K562 (cell line): Measurements from ENCODE around the gene FCRLA. TPM values are rescaled to one million over a fixed set of nuclear protein-coding genes. Genes with fewer than 3 reads are reported as not detected.

ENCODE experiments used
- BRF1 ChIP-seq: IDR thresholded peaks from 3 replicates; pipeline ENCODE4 v1.6.1; 2011; ENCODE audit warnings: borderline replicate concordance, mild to moderate bottlenecking; ENCODE audit not compliant: insufficient read length; ENCODE audit errors: extremely low read depth
- CHD1 ChIP-seq: fragments of 200-600 bp; sonication (generic); IDR thresholded peaks from one replicate; pipeline ENCODE4 v1.6.1; 2012; ENCODE audit warnings: mild to moderate bottlenecking, moderate library complexity, low read length, inconsistent platforms
- HDAC3 ChIP-seq: fragments of 450-650 bp; IDR thresholded peaks from 2 replicates; pipeline ENCODE4 v1.6.1; 2018; ENCODE audit warnings: borderline replicate concordance, mild to moderate bottlenecking, moderate library complexity; ENCODE audit not compliant: partially characterized antibody
- NCOR1 ChIP-seq: fragments of 450-650 bp; IDR thresholded peaks from 2 replicates; pipeline ENCODE4 v1.6.1; 2016; ENCODE audit warnings: mild to moderate bottlenecking, moderate library complexity
- NONO ChIP-seq, 2 experiments: fragments of 200-400 bp in 1 of 2; fragments of 450-650 bp in 1 of 2; formaldehyde crosslinking in 1 of 2; IDR thresholded peaks; 2 replicates each; pipeline ENCODE4 v1.6.1; 2017; ENCODE audit warnings: low read depth in 2 of 2, mild to moderate bottlenecking in 2 of 2, moderate library complexity in 2 of 2, low read length in 1 of 2
- POLR3A ChIP-seq: IDR thresholded peaks from 2 replicates; pipeline ENCODE4 v1.6.1; 2011; ENCODE audit warnings: borderline replicate concordance, mild to moderate bottlenecking, moderate library complexity; ENCODE audit not compliant: insufficient read length, insufficient read depth; ENCODE audit errors: extremely low read depth
- RFX5 ChIP-seq: IDR thresholded peaks from 2 replicates; pipeline ENCODE4 v1.6.1; 2011; ENCODE audit warnings: low read depth, mild to moderate bottlenecking, improper control_type of control experiment, low read length
- RFX7 ChIP-seq: fragments of 250-450 bp; sonication (Bioruptor Pico); IDR thresholded peaks from 2 replicates; pipeline ENCODE4 v1.5.1; 2021; ENCODE audit warnings: mild to moderate bottlenecking
- SMAD4 ChIP-seq: fragments of 250-450 bp; sonication (Bioruptor Pico); conservative IDR thresholded peaks from 2 replicates; pipeline ENCODE4 v1.8.0; 2021; ENCODE audit warnings: inconsistent platforms, mild to moderate bottlenecking, moderate library complexity
- SUPT5H ChIP-seq: fragments of 450-650 bp; IDR thresholded peaks from 2 replicates; pipeline ENCODE4 v1.6.1; 2016
- TAF15 ChIP-seq: fragments of 200-400 bp; formaldehyde crosslinking; IDR thresholded peaks from 2 replicates; pipeline ENCODE4 v1.6.1; 2017; ENCODE audit warnings: mild to moderate bottlenecking, low read depth, low read length, moderate library complexity
- TGIF2 ChIP-seq: sonication (generic); formaldehyde crosslinking; IDR thresholded peaks from 2 replicates; pipeline ENCODE4 v1.8.1; 2022; ENCODE audit warnings: mild to moderate bottlenecking, missing genetic modification reagents, moderate library complexity
- ZNF507 ChIP-seq: conservative IDR thresholded peaks from 2 replicates; pipeline ENCODE4 v1.6.1; 2017; ENCODE audit warnings: missing genetic modification characterization, missing compliant biosample characterization
- ZNF764 ChIP-seq: fragments of 250-450 bp; sonication (Bioruptor Pico); IDR thresholded peaks from 2 replicates; pipeline ENCODE4 v1.4.0; 2020; ENCODE audit warnings: low read depth, mild to moderate bottlenecking, moderate library complexity
- polyA plus RNA-seq, 8 experiments: library from polyadenylated mRNA; depleted of rRNA in 4 of 8; stranded (reverse) in 5 of 8; unstranded in 3 of 8; fragments of >200 nt; fragmentation: Nextera tagmentation in 2 of 8; fragmentation: Illumina TruSeq in 1 of 8; extraction: Ambion mirVana in 2 of 8; extraction: Trizol in 1 of 8; gene quantifications; 2 replicates each; pipeline versions ENCODE4 v1.2.1 to v1.2.3, GENCODE V29; 2011 to 2014; ENCODE audit warnings: inconsistent platforms in 1 of 8, missing spikeins in 1 of 8
- total RNA-seq, 7 experiments: library from RNA; depleted of rRNA in 6 of 7; stranded (reverse); fragments of >200 nt in 6 of 7; fragmentation: Illumina TruSeq in 2 of 7; extraction: Trizol in 2 of 7; gene quantifications; 2 replicates each; pipeline versions ENCODE4 v1.2.1 to v1.2.3, GENCODE V29; 2011 to 2021; ENCODE audit warnings: low replicate concordance in 1 of 7
- TF ChIP-seq, protein P1 (sequence below): fragments of 250-450 bp; sonication (Bioruptor Pico); IDR thresholded peaks from 2 replicates; pipeline ENCODE4 v1.8.0; 2021; ENCODE audit warnings: moderate library complexity, mild to moderate bottlenecking, inconsistent platforms
- TF ChIP-seq, protein P2 (sequence below), 2 experiments: IDR thresholded peaks in 1 of 2; conservative IDR thresholded peaks in 1 of 2; 2 replicates each; pipeline ENCODE4 v1.6.1; 2016; ENCODE audit warnings: low read depth in 2 of 2, mild to moderate bottlenecking in 1 of 2, missing compliant biosample characterization in 1 of 2, missing genetic modification characterization in 1 of 2, moderate library complexity in 1 of 2
- TF ChIP-seq, protein P3 (sequence below), 3 experiments: fragments of 200-800 bp in 1 of 3; fragments of 250-450 bp in 1 of 3; fragments of 450-650 bp in 1 of 3; sonication (Bioruptor Pico) in 1 of 3; sonication (Bioruptor generic) in 1 of 3; formaldehyde crosslinking in 1 of 3; IDR thresholded peaks; 2 replicates each; pipeline versions ENCODE4 v1.6.1 to v1.8.0; 2016 to 2022; ENCODE audit warnings: mild to moderate bottlenecking in 2 of 3, missing genetic modification characterization in 2 of 3, missing compliant biosample characterization in 1 of 3, moderate library complexity in 1 of 3
- TF ChIP-seq, protein P4 (sequence below): fragments of 450-650 bp; IDR thresholded peaks from 2 replicates; pipeline ENCODE4 v1.7.0; 2016; ENCODE audit warnings: borderline replicate concordance

Gene FCRLA
- total and polyA plus RNA-seq, 9 of the 15 experiments (the other 6 are each of a cell fraction or from before 2014, with no cell fraction given) = 0.09 to 0.84 (median 0.44) TPM

GRCh38 chr1:161720422-161720821 is 13.4 kb downstream of the FCRLA start (continued):
- TF ChIP-seq, protein P1, sequence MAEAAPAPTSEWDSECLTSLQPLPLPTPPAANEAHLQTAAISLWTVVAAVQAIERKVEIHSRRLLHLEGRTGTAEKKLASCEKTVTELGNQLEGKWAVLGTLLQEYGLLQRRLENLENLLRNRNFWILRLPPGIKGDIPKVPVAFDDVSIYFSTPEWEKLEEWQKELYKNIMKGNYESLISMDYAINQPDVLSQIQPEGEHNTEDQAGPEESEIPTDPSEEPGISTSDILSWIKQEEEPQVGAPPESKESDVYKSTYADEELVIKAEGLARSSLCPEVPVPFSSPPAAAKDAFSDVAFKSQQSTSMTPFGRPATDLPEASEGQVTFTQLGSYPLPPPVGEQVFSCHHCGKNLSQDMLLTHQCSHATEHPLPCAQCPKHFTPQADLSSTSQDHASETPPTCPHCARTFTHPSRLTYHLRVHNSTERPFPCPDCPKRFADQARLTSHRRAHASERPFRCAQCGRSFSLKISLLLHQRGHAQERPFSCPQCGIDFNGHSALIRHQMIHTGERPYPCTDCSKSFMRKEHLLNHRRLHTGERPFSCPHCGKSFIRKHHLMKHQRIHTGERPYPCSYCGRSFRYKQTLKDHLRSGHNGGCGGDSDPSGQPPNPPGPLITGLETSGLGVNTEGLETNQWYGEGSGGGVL (CRISPR knock-in tag) = no peak
- TF ChIP-seq, protein P2, sequence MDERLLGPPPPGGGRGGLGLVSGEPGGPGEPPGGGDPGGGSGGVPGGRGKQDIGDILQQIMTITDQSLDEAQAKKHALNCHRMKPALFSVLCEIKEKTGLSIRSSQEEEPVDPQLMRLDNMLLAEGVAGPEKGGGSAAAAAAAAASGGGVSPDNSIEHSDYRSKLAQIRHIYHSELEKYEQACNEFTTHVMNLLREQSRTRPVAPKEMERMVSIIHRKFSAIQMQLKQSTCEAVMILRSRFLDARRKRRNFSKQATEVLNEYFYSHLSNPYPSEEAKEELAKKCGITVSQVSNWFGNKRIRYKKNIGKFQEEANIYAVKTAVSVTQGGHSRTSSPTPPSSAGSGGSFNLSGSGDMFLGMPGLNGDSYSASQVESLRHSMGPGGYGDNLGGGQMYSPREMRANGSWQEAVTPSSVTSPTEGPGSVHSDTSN (CRISPR knock-in tag; IDR thresholded peaks at IDR 0.05; ENCODE audit: low read depth) = no peak
- TF ChIP-seq, protein P2 (tag; conservative IDR thresholded peaks at IDR 0.05; ENCODE audit: low read depth) = peak; percentile 56; the same call in 1 of the 2 replicates
- TF ChIP-seq, protein P3, sequence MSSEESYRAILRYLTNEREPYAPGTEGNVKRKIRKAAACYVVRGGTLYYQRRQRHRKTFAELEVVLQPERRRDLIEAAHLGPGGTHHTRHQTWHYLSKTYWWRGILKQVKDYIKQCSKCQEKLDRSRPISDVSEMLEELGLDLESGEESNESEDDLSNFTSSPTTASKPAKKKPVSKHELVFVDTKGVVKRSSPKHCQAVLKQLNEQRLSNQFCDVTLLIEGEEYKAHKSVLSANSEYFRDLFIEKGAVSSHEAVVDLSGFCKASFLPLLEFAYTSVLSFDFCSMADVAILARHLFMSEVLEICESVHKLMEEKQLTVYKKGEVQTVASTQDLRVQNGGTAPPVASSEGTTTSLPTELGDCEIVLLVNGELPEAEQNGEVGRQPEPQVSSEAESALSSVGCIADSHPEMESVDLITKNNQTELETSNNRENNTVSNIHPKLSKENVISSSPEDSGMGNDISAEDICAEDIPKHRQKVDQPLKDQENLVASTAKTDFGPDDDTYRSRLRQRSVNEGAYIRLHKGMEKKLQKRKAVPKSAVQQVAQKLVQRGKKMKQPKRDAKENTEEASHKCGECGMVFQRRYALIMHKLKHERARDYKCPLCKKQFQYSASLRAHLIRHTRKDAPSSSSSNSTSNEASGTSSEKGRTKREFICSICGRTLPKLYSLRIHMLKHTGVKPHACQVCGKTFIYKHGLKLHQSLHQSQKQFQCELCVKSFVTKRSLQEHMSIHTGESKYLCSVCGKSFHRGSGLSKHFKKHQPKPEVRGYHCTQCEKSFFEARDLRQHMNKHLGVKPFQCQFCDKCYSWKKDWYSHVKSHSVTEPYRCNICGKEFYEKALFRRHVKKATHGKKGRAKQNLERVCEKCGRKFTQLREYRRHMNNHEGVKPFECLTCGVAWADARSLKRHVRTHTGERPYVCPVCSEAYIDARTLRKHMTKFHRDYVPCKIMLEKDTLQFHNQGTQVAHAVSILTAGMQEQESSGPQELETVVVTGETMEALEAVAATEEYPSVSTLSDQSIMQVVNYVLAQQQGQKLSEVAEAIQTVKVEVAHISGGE (CRISPR knock-in tag; IDR thresholded peaks at IDR 0.05) = no peak
- TF ChIP-seq ZNF764 (CRISPR knock-in tag) (no peak), NCOR1 (0 out of 2 replicates have a peak, but pooled peaks have one; percentile 13), TAF15 (no peak), SMAD4 (CRISPR knock-in tag) (no peak), RFX5 (no peak), BRF1 (no peak), HDAC3 (no peak), CHD1 (no peak), TGIF2 (no peak), SUPT5H (no peak), NONO (IDR thresholded peaks at IDR 0.05; ENCODE audit: low read depth in 2 of 2, low read length in 1 of 2) (no peak), ZNF507 (tag) (no peak), POLR3A (no peak), RFX7 (CRISPR knock-in tag) (no peak)
- TF ChIP-seq, protein P4, sequence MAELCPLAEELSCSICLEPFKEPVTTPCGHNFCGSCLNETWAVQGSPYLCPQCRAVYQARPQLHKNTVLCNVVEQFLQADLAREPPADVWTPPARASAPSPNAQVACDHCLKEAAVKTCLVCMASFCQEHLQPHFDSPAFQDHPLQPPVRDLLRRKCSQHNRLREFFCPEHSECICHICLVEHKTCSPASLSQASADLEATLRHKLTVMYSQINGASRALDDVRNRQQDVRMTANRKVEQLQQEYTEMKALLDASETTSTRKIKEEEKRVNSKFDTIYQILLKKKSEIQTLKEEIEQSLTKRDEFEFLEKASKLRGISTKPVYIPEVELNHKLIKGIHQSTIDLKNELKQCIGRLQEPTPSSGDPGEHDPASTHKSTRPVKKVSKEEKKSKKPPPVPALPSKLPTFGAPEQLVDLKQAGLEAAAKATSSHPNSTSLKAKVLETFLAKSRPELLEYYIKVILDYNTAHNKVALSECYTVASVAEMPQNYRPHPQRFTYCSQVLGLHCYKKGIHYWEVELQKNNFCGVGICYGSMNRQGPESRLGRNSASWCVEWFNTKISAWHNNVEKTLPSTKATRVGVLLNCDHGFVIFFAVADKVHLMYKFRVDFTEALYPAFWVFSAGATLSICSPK = no peak
